Cardiac muscle cell (in vitro differentiated cells and primary cell): ENCODE measurements around the gene ZNF804A. TPM values are rescaled to one million over a fixed set of nuclear protein-coding genes. Genes with fewer than 3 reads are reported as not detected.

ENCODE experiments used
- DNase-seq, 2 donors: peaks; one replicate each; pipeline versions ENCODE4 v3.0.0 to v3.0.0-alpha.2; 2010 to 2017; ENCODE audit warnings: low read depth in 1 of 2, low spot score in 1 of 2
- H3K27ac ChIP-seq: fragments of 200-600 bp; sonication (generic); 2 replicates; pipeline ENCODE4 v1.5.1; 2016
- H3K27me3 ChIP-seq: fragments of 200-600 bp; sonication (generic); 2 replicates; pipeline ENCODE4 v1.6.0; 2016; ENCODE audit warnings: control low read depth
- H3K36me3 ChIP-seq: fragments of 200-600 bp; sonication (generic); 2 replicates; pipeline ENCODE4 v1.5.1; 2016; ENCODE audit warnings: control low read depth
- H3K4me1 ChIP-seq: fragments of 200-600 bp; sonication (generic); 2 replicates; pipeline ENCODE4 v1.8.1; 2017; ENCODE audit warnings: low read depth, mild to moderate bottlenecking, mixed run types
- H3K4me3 ChIP-seq: fragments of 200-600 bp; sonication (generic); 2 replicates; pipeline ENCODE4 v1.5.1; 2016; ENCODE audit warnings: mild to moderate bottlenecking
- H3K9me3 ChIP-seq: fragments of 200-600 bp; sonication (generic); 2 replicates; pipeline ENCODE4 v1.5.1; 2017; ENCODE audit warnings: low read depth, mild to moderate bottlenecking, control low read depth
- CTCF ChIP-seq: IDR thresholded peaks from 2 replicates; pipeline ENCODE4 v1.5.1; 2012; ENCODE audit warnings: low read depth, mild to moderate bottlenecking, low read length
- polyA plus RNA-seq: library from polyadenylated mRNA; unstranded; fragments of >200 nt; fragmentation: Nextera tagmentation; extraction: Ambion mirVana; gene quantifications from 2 replicates; pipeline ENCODE4 v1.2.1, GENCODE V29; 2016
- total RNA-seq: library from RNA; depleted of rRNA; stranded (reverse); fragments of >200 nt; gene quantifications from 2 replicates; pipeline ENCODE4 v1.2.3, GENCODE V29; 2016

Gene ZNF804A
- total and polyA plus RNA-seq, 2 experiments from 2014 or later = 0.12 TPM; not detected in 1

- H3K9me3 ChIP-seq = no peaks in the 10 kb centered on the region
- no peak overlapping the region for H3K27ac ChIP-seq
- H3K4me1 ChIP-seq = no peaks in the 10 kb centered on the region
- H3K4me3 ChIP-seq = no peak overlapping the region
- no peaks in the 10 kb centered on the region for H3K36me3 ChIP-seq
- TF ChIP-seq CTCF = no peak
- no peaks in the 10 kb centered on the region for H3K27me3 ChIP-seq
- DNase-seq = no peak
Observed at GRCh38 chr2:184556639-184557038, 41.7 kb upstream of the ZNF804A start.

- no peaks in the 10 kb centered on the region for H3K9me3 ChIP-seq
- DNase-seq = no peak
- H3K36me3 ChIP-seq = no peaks in the 10 kb centered on the region
- no peak overlapping the region for H3K4me3 ChIP-seq
- no peak for TF ChIP-seq CTCF
- H3K27ac ChIP-seq = no peak overlapping the region
- H3K27me3 ChIP-seq = no peaks in the 10 kb centered on the region
- H3K4me1 ChIP-seq = no peaks in the 10 kb centered on the region
Observed at GRCh38 chr2:184558713-184559464, 39.4 kb upstream of the ZNF804A start.

GRCh38 chr2:184560603-184561002, 37.7 kb upstream of the ZNF804A start:
- no peaks in the 10 kb centered on the region for H3K36me3 ChIP-seq
- no peaks in the 10 kb centered on the region for H3K9me3 ChIP-seq
- H3K4me1 ChIP-seq = no peaks in the 10 kb centered on the region
- DNase-seq = no peak
- H3K4me3 ChIP-seq = no peak overlapping the region
- H3K27me3 ChIP-seq = no peaks in the 10 kb centered on the region
- H3K27ac ChIP-seq = no peak overlapping the region
- no peak for TF ChIP-seq CTCF

- H3K27ac ChIP-seq = no peak overlapping the region
- H3K27me3 ChIP-seq = no peaks in the 10 kb centered on the region
- H3K4me1 ChIP-seq = no peaks in the 10 kb centered on the region
- no peak overlapping the region for H3K4me3 ChIP-seq
- DNase-seq = peak in 1 of 2 donors; percentile 0
- TF ChIP-seq CTCF = no peak
- no peaks in the 10 kb centered on the region for H3K36me3 ChIP-seq
- H3K9me3 ChIP-seq = no peaks in the 10 kb centered on the region
Observed at GRCh38 chr2:184562532-184562931, 35.8 kb upstream of the ZNF804A start.

GRCh38 chr2:184564092-184564491, 34.2 kb upstream of the ZNF804A start:
- Histone ChIP-seq H3K9me3 (no peaks in the 10 kb centered on the region), H3K27me3 (no peaks in the 10 kb centered on the region), H3K4me3 (no peak overlapping the region), H3K4me1 (no peaks in the 10 kb centered on the region), H3K36me3 (no peaks in the 10 kb centered on the region), H3K27ac (no peak overlapping the region)
- TF ChIP-seq CTCF = no peak
- DNase-seq = no peak
